Mammary epithelial cell (primary cell): ENCODE data around the gene EPHB3.

Experiments
- EZH2 ChIP-seq: IDR thresholded peaks from 2 replicates; pipeline ENCODE4 v1.6.1; 2012; ENCODE audit warnings: low read length, inconsistent platforms, borderline replicate concordance
- TF ChIP-seq, protein P1 (sequence below), 2 donors: IDR thresholded peaks in 1 of 2; conservative IDR thresholded peaks in 1 of 2; 2 replicates each; pipeline ENCODE4 v1.5.1; 2011 to 2012; ENCODE audit warnings: inconsistent platforms in 2 of 2, low read length in 2 of 2, mild to moderate bottlenecking in 2 of 2, control low read depth in 1 of 2, low read depth in 1 of 2; ENCODE audit not compliant: insufficient read depth in 1 of 2; ENCODE audit errors: extremely low read depth in 1 of 2

DNA sequence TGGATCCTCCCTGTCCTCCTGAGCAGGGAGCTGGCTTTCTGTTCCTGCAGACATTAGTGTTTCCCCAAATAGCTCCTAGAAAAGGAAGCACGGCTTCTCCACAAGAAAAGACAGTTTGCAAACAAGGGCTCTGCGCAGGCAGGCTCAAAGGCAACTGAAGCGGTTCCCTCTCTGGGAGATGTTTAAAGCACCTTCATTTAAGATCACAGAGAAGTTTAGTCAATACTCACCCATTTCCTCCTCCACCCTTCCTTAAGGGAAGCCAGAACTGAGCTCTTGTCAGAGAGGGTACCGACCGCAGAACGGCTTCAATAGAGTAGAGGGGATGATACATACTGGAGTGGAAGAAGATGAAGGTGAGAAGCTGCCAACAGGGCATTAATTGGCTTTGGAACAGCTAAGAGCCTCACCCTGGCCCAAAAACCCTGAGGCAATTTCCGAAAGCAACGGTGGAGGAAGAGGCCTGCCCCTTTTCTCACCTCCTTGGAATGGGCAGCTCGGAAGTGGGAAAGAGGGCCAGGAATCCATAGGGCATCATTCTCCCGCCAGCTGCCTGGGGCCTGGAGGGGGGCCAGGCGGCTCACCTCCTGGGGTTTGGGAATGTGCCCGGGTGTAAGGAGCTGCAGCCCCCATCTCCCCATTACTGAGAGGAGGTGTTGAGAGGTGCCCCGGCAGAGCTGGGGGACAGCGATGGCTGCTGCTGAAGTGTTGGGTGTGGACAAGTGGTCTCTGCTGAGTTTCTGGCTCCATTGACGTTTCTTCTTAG is 4.8 kb upstream of the EPHB3 start:
- TF ChIP-seq, protein P1, sequence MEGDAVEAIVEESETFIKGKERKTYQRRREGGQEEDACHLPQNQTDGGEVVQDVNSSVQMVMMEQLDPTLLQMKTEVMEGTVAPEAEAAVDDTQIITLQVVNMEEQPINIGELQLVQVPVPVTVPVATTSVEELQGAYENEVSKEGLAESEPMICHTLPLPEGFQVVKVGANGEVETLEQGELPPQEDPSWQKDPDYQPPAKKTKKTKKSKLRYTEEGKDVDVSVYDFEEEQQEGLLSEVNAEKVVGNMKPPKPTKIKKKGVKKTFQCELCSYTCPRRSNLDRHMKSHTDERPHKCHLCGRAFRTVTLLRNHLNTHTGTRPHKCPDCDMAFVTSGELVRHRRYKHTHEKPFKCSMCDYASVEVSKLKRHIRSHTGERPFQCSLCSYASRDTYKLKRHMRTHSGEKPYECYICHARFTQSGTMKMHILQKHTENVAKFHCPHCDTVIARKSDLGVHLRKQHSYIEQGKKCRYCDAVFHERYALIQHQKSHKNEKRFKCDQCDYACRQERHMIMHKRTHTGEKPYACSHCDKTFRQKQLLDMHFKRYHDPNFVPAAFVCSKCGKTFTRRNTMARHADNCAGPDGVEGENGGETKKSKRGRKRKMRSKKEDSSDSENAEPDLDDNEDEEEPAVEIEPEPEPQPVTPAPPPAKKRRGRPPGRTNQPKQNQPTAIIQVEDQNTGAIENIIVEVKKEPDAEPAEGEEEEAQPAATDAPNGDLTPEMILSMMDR (conservative IDR thresholded peaks at IDR 0.05 in 1 of 2, IDR thresholded peaks at IDR 0.05 in 1 of 2; ENCODE audit: extremely low read depth in 1 of 2, insufficient read depth in 1 of 2, low read depth in 1 of 2, low read length in 2 of 2): no peak
- no peak for TF ChIP-seq EZH2
